Lung (tissue), 12 donors: ENCODE measurements around the gene GABBR2. TPM values are rescaled to one million over a fixed set of nuclear protein-coding genes. Genes with fewer than 3 reads are reported as not detected.
A peak's percentile ranks its signal among the peaks of the same experiment; 100 is the strongest.

Source experiments
- ATAC-seq: fragments of 200-7000 bp; cut with Tn5 transposase; one replicate; pipeline ENCODE4 v1.9.1; 2020; ENCODE audit warnings: moderate number of reproducible peaks; ENCODE audit not compliant: insufficient read depth, low FRiP score
- DNase-seq, 3 donors: peaks; one replicate each; pipeline ENCODE4 v3.0.0-alpha.2; 2013 to 2017
- H3K27ac ChIP-seq, 2 donors: one replicate each; pipeline ENCODE4 v1.5.1; 2013; ENCODE audit warnings: mild to moderate bottlenecking in 2 of 2, moderate library complexity in 2 of 2, control low read depth in 1 of 2, inconsistent platforms in 1 of 2, low read depth in 1 of 2, low read length in 1 of 2
- H3K27me3 ChIP-seq, 3 donors: one replicate each; pipeline ENCODE4 v1.5.1; 2013; ENCODE audit warnings: low read length in 2 of 3; ENCODE audit not compliant: control insufficient read depth in 3 of 3, insufficient read depth in 3 of 3
- H3K36me3 ChIP-seq, 4 donors: one replicate each; pipeline ENCODE4 v1.5.1; 2013; ENCODE audit warnings: low read length in 4 of 4, mild to moderate bottlenecking in 1 of 4, moderate library complexity in 1 of 4; ENCODE audit not compliant: control insufficient read depth in 4 of 4, insufficient read depth in 4 of 4
- H3K4me1 ChIP-seq, 5 donors: one replicate each; pipeline ENCODE4 v1.5.1; 2013; ENCODE audit warnings: low read length in 5 of 5, mild to moderate bottlenecking in 2 of 5, moderate library complexity in 1 of 5; ENCODE audit not compliant: control insufficient read depth in 5 of 5, insufficient read depth in 5 of 5
- H3K4me3 ChIP-seq: one replicate; pipeline ENCODE4 v1.5.1; 2013; ENCODE audit warnings: mild to moderate bottlenecking, control low read depth, moderate library complexity
- H3K9ac ChIP-seq, 2 donors: one replicate each; pipeline ENCODE4 v1.5.1; 2013; ENCODE audit warnings: low read length in 2 of 2, control low read depth in 1 of 2; ENCODE audit not compliant: insufficient read depth in 1 of 2
- H3K9me3 ChIP-seq, 4 donors: one replicate each; pipeline ENCODE4 v1.5.1; 2013; ENCODE audit warnings: low read length in 3 of 4, mild to moderate bottlenecking in 1 of 4, moderate library complexity in 1 of 4; ENCODE audit not compliant: control insufficient read depth in 4 of 4, insufficient read depth in 3 of 4
- CTCF ChIP-seq: IDR thresholded peaks from 2 replicates; pipeline ENCODE4 v1.5.1; 2012; ENCODE audit warnings: mild to moderate bottlenecking; ENCODE audit errors: control extremely low read depth, extremely low read depth
- WGBS, 2 donors: extraction: QIAGEN DNeasy Blood & Tissue Kit; methylation state at CpG; one replicate each; pipeline ENCODE4 v1.1.7; 2013; 5-methylcytosine and 5-hydroxymethylcytosine counted together
- polyA plus RNA-seq, 2 donors: library from polyadenylated mRNA; stranded (reverse); fragments of 200-250 nt; gene quantifications; one replicate each; pipeline ENCODE4 v1.2.1, GENCODE V29; 2013
- total RNA-seq, 2 donors: library from RNA; depleted of rRNA in 1 of 2; stranded (reverse); fragments of >200 nt in 1 of 2; gene quantifications; one replicate each; pipeline ENCODE4 v1.2.1, GENCODE V29; 2014 to 2021
- donor health status: control.
- donor health status: control.
- donor health status: Bipolar disorder and iron deficiency.
- donor health status: healthy.
- donor health status: DM: yes; HTN: yes; CAD: no.

GABBR2 gene
- total and polyA plus RNA-seq, 4 donors = 0.40 to 1.8 (median 0.64) TPM

GRCh38 chr9:98455256-98456155 lies 253.2 kb downstream of the GABBR2 start:
- 69 to 81% methylated on average over 12 of the region's 12 CpGs for WGBS, 2 donors
- H3K27ac ChIP-seq = no peak overlapping the region
- no peaks in the 10 kb centered on the region for H3K4me1 ChIP-seq
- no peaks in the 10 kb centered on the region for H3K36me3 ChIP-seq
- no peak for DNase-seq
- peaks cover 0 to 3% (median 0%) of the 10 kb centered on the region in 3 donors for H3K27me3 ChIP-seq
- H3K9ac ChIP-seq = no peak overlapping the region
- TF ChIP-seq CTCF = no peak
- ATAC-seq = peak; percentile 79
- H3K4me3 ChIP-seq = no peak overlapping the region
- peaks cover 0 to 3% (median under 1%) of the 10 kb centered on the region in 4 donors for H3K9me3 ChIP-seq

GRCh38 chr9:98453589-98454311 lies 255.0 kb downstream of the GABBR2 start:
- Histone ChIP-seq H3K4me3 (no peak overlapping the region), H3K27me3 (peaks cover 0 to 3% (median 0%) of the 10 kb centered on the region in 3 donors), H3K4me1 (no peaks in the 10 kb centered on the region), H3K9ac (no peak overlapping the region), H3K27ac (no peak overlapping the region), H3K36me3 (no peaks in the 10 kb centered on the region), H3K9me3 (peaks cover 0 to 2% (median 0%) of the 10 kb centered on the region in 4 donors)
- ATAC-seq = no peak
- 87% methylated on average over 16 of the region's 16 CpGs for WGBS, 2 donors
- DNase-seq = no peak
- no peak for TF ChIP-seq CTCF

GRCh38 chr9:98451576-98451975 lies 257.2 kb downstream of the GABBR2 start:
- Histone ChIP-seq H3K27ac (no peak overlapping the region), H3K9ac (no peak overlapping the region), H3K9me3 (peaks cover 0 to 2% (median 0%) of the 10 kb centered on the region in 4 donors), H3K36me3 (no peaks in the 10 kb centered on the region), H3K4me1 (no peaks in the 10 kb centered on the region), H3K4me3 (no peak overlapping the region), H3K27me3 (no peaks in the 10 kb centered on the region)
- ATAC-seq = no peak
- DNase-seq = no peak
- WGBS, 2 donors = 89 to 95% methylated on average over 1 of the region's 1 CpG
- TF ChIP-seq CTCF = no peak
